ENCODE measurements around the gene MSI2. TPM values are rescaled to one million over a fixed set of nuclear protein-coding genes. Genes with fewer than 3 reads are reported as not detected.

Gene MSI2
- polyA plus RNA-seq, 3 donors = 82.8 to 94.6 (median 84.0) TPM

GRCh38 chr17:57682701-57683100 lies 426.4 kb downstream of the MSI2 start:
- DNase-seq (ENCODE audit: low read depth in 3 of 3, low spot score in 2 of 3) = no peak

DNA sequence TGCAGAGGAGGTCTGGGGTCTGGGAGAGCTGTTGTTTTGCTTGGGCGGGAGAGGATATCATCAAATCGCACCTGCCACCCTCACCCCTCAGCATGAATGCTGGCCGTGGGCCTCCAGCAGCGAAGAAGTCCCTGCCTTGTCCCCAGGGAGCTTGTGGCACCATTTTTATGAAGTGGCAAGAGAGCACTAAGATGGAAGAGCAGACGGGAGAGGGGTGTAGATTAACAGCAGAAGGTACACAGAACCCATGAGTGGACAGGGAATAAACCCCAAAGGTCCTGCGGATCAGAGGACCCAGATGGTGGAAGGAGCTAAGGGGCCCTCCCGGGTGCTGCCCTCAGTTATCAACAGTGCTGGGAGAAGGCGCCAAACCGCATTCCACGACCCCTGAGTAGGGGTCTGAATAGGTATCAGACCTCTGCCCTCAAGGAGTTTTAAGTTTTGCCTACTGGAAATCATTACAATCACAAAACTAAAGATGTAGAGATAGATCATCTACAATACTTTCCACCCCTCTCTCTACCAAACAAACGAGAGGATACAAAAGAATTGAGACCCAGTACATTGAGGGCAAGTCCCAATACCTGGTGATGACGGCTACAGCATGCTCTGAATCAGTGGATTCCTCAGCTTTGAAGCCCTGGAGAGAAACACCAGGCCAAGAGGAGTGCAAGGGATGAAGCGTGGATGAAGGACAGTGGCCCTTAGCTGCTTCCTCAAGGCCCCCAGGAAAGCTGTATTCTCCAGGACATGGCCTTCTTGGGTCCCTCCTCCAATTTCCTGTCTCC lies 428.6 kb downstream of the MSI2 start:
- no peak for DNase-seq (ENCODE audit: low read depth in 3 of 3, low spot score in 2 of 3)

DNA sequence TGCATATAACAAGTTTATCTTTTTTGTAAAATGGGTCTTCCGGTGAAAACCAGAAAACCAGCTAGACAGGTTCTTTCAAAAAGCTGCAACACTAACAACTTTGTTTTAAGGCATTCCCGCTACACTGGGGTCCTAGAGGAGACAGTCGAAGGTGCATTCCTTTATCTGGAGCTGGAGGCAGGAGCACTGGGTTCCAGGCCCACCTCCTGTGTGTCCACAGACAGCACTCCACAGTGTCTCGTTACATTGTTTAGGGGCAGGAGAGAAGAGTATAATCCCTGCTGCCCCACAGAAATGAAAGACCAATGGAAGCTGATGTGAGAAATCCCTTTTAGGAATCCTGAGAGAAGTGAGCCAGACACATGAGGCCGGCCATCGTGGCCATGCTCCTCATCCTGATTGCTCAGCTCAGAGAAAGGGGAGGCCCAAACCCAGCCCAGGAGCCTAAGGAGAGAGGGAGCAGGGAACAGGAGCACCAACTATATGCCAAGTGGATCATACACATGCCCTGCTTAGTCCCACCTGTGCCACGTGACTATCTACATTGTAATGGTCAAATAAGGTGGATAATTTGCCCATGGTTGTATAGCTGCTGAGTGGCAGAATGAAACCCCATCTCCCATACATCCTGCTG lies 429.3 kb downstream of the MSI2 start:
- no peak for DNase-seq (ENCODE audit: low read depth in 3 of 3, low spot score in 2 of 3)

DNA sequence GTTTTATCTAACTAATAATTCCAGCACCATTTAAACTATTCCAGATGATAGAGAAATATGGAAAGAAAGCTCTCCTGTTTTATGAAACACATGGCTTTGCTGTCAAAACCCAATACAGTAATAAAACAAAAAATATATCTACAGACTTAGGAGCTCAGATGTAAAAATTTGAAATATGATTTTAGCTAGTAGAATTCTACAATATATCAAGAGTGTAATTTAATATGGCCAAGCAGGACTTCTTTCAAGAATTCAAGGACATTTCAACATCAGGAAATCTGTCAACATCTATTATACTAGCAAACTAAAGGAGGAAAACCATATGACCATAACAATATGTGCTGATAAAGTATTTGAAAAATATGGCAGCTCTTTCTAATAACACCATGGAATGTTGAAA lies 431.3 kb downstream of the MSI2 start:
- DNase-seq (ENCODE audit: low read depth in 3 of 3, low spot score in 2 of 3) = no peak

DNA sequence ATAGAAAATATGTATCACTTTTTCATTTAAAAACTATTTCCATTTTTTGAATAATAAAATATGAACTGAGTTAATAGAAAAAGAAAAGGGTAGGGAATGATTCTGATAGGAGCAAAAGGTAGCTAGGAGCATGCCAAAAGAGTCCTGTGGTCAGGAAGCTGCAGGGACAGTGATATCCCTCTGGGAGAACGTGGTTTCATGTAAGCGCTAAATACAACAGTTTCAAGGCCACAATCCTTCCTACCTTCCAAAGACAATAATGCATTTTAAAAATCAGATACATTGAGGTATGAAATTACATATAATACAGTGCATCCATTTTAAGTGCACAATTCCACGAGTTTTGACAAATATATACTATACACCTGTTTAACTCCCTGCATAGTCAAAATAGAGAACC lies 432.9 kb downstream of the MSI2 start:
- no peak for DNase-seq (ENCODE audit: low read depth in 3 of 3, low spot score in 2 of 3)

DNA sequence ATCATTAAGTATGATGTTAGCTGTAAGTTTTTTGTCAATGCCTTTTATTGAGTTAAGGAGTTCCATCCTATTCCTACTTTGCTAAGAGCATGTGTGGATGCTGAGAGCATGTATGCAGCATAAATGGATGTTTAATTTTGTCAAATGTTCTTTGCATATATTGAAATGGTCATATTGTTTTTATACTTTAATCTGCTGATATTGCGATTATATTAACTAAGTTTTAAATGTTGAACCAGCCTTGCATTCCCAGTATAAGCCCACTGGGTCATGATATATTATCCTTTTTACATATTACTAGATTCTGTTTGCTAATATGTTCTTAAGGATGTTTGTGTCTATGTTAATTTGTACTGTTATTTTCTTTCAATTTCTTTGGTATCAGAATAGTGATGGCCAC lies 435.6 kb downstream of the MSI2 start:
- no peak for DNase-seq (ENCODE audit: low read depth in 3 of 3, low spot score in 2 of 3)

DNA sequence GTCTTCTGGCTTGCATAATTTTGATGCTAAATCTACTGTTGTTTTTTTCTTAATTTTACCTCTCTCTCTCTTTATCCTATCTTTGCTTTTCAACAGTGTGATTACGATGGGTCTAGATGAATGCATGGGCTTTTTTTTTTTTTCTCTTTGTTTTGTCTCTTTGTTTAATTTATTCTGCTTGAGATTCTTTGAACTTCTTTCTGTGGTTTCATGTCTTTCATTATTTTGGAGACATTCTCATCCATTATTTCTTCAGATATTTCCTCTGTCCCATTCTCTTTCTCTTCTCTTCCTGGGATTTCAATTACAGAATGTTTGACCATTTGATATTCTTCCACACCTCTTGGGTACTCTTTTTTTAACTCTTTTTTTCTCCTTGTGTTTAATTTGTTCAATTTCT lies 436.4 kb downstream of the MSI2 start:
- no peak for DNase-seq (ENCODE audit: low read depth in 3 of 3, low spot score in 2 of 3)

GRCh38 chr17:57694051-57694450 lies 437.7 kb downstream of the MSI2 start:
- DNase-seq (ENCODE audit: low read depth in 3 of 3, low spot score in 2 of 3) = no peak

DNA sequence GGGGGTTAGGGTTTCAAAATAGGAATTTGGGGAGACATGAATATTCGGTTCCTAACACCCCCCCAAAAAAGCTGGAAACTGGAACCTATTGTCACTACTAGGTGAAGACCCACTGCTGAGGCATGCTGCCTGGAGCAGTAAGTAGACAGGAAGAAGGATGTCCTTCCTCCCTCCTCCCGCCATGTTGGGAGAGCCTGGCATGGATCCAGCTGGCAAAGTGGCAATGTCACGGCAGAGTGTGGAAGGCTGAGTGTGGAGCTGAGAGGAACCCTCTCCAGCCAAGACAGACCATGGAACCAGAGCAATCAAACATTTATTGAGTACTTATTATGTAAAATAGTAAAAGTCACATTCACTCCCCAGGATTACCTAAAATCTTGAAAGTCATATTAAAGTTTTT lies 439.7 kb downstream of the MSI2 start:
- DNase-seq (ENCODE audit: low read depth in 3 of 3, low spot score in 2 of 3) = no peak

- DNase-seq (ENCODE audit: low read depth in 3 of 3, low spot score in 2 of 3) = no peak
Observed at GRCh38 chr17:57697197-57697596, 440.9 kb downstream of the MSI2 start.

- no peak for DNase-seq (ENCODE audit: low read depth in 3 of 3, low spot score in 2 of 3)
Observed at GRCh38 chr17:57697891-57698711, 441.8 kb downstream of the MSI2 start.

DNA sequence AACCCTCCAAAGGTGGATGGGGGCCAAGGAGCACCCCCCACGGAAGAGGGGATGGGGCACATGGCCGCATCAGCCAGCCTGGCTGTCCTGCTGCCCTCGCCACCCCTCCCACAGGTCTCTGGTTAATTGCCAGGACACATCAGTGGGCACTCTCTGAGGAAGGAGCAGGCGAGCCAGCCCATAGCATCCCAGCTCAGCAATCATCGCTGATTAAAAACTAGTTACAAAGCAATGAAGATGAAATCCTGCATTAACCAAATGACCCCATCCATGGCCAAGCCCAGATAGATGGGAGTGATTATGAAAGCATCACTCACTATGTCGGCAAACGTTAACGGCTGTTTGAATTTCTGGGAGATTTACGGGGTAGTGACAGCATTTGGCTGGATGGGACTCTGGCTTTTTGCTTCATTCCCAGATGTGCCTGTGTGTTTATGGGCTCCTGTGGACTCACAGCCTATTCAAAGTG lies 443.5 kb downstream of the MSI2 start:
- DNase-seq (ENCODE audit: low read depth in 3 of 3, low spot score in 2 of 3) = peak in 2 of 3 donors; percentile 52 to 53

GRCh38 chr17:57701124-57701523 lies 444.8 kb downstream of the MSI2 start:
- DNase-seq (ENCODE audit: low read depth in 3 of 3, low spot score in 2 of 3) = no peak

DNA sequence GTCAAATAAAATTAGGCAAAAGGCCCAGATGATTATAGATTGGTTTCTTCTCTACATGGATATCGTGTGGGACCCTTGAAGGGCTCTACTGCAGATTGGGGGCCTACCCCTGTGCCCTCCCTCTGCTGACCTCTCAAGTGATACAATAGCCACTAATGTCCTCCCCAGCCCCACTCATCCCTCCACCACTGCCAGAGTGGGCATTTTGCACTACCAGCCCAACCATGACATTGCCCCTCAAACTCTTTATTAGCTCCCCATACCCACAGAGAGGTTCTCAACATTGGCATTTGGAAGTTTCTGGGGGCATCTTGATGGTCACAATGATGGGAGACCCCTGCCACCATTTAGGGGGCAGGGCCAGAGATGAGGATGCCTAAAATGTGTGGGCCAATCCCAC lies 446.9 kb downstream of the MSI2 start:
- DNase-seq (ENCODE audit: low read depth in 3 of 3, low spot score in 2 of 3) = no peak

- DNase-seq (ENCODE audit: low read depth in 3 of 3, low spot score in 2 of 3) = no peak
Observed at GRCh38 chr17:57704448-57704847, 448.1 kb downstream of the MSI2 start.

DNA sequence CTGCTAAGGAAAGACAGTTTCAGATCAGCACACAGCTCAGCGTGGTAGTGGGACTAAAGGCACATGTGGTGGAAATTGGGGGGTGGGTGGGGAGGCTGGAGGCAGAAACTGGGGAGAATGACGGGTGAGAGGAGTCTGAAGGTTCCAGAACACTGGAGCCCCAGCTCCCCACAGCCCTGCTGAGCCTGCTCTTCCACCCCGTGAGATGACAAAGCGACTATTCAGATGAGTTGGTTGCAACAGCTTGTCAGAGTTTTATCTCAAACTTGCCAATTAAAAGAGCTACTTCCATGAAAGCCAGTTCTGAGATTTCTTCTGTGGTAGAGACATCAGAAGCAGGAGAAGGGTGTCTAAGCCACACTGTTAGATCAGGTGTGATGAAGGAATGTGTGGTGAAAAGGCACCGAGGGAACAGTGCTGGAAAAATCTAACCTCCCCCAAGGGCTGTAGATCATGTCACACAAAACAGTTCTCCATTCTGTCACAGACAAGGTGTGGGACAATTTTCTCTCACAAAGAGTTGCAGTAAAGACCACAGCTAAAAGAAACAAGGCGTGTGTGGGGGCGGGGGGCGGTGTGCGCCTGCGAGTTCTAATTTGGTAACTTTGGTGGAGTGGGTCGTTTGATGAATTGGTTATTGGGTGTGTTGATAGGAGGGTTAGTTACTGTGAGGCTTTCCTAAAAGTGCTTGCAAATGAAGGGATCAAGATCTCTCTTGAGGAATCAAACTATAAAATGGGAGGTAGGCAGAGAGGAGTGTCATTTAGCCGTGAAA lies 449.8 kb downstream of the MSI2 start:
- no peak for DNase-seq (ENCODE audit: low read depth in 3 of 3, low spot score in 2 of 3)

DNA sequence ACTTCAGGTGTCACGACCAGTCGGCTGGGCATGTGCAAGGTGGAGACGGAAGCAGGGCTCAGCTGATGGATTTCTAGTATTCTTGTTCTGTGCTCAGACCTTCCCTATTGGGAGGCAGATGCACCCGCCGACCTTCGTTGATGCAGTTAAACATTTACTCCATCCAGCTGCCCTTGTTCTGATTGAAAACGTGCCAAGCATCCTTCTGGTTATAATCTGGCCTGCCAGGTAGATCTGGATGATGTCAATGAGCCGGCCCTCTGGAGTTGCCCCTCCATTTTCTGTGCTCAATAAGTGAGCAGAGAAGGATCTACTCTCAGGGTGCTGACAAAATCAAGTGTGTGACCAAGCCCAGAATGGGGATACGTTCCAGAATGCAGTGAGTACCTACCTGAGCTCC lies 450.4 kb downstream of the MSI2 start:
- no peak for DNase-seq (ENCODE audit: low read depth in 3 of 3, low spot score in 2 of 3)

DNA sequence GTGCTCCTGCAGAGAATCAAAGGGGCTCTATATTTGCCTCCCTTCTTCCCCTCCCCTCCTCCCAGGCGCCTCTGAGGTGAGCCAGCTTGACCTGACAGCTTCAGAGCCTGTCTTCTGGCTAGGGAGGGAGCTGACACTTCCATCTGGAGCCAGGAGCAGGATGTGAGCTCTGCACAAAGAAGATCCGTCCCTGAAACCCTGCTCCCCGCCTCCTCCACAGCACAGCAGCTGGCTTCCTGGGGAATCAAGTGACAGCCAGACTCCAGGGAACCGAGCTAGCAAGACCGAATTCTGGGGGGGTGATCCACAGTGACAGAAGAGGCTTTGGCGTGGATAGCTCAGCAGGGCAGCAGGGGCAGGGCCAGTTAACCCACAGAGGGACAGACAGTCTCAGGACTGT lies 451.6 kb downstream of the MSI2 start:
- peak; percentile 60 to 74 (median 65) for DNase-seq (ENCODE audit: low read depth in 3 of 3, low spot score in 2 of 3)

DNA sequence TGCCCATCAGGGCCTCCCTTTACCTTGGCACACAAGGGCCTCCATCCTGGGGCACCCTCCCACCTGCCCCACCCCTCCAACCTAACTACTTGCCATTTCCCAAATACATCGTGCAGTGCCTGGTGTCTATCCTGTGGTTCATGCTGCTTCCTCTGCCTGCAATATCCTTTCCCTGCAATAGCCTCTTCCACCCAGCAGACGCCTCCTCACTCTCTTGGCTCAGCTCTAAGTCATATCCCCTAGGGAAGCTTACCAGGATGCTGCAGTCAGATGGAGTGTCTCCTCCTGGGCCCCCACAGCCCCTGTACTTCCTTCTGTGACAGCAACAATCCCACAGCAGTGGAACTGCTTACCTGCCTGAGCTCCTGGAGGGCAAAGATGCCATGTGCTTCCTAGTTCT lies 452.1 kb downstream of the MSI2 start:
- DNase-seq (ENCODE audit: low read depth in 3 of 3, low spot score in 2 of 3) = no peak

- DNase-seq (ENCODE audit: low read depth in 3 of 3, low spot score in 2 of 3) = no peak
Observed at GRCh38 chr17:57713140-57713539, 456.8 kb downstream of the MSI2 start.
